ENCODE measurements around the gene CSRNP3. TPM values are rescaled to one million over a fixed set of nuclear protein-coding genes. Genes with fewer than 3 reads are reported as not detected.
A peak's percentile ranks its signal among the peaks of the same experiment; 100 is the strongest.

CSRNP3 gene
- total RNA-seq, 1 donor from 2014 or later, result 0.26 TPM

DNA sequence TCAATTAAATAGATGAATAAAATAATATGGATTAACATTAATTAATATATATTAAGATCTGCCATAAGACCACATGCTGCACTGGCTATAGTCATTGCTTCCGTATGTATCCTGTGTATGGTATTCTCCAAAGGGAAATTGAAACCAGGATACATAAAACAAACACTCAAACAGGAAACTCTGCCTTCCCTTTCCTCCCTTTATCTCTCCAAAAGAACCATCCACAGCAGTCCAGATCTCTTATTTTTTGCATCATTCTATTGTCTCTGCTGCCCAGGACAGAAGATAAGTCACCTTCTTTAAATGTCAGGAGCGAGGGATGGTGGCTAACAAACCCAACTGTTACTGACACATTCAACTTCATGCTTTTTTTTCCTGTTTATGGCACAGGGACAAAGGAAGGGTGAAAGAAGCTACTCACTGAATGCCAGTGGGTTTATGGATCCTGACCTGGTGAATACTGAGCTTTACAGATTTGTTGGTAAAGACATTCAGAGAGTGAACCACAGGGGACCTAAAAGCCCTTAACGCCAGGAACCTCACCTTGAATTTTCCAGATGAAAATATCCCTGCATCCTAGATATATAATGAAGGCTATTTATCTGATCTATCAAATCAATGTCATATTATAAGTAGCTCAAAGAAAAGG is 67.5 kb downstream of the CSRNP3 start:
- TF ChIP-seq, protein P1, sequence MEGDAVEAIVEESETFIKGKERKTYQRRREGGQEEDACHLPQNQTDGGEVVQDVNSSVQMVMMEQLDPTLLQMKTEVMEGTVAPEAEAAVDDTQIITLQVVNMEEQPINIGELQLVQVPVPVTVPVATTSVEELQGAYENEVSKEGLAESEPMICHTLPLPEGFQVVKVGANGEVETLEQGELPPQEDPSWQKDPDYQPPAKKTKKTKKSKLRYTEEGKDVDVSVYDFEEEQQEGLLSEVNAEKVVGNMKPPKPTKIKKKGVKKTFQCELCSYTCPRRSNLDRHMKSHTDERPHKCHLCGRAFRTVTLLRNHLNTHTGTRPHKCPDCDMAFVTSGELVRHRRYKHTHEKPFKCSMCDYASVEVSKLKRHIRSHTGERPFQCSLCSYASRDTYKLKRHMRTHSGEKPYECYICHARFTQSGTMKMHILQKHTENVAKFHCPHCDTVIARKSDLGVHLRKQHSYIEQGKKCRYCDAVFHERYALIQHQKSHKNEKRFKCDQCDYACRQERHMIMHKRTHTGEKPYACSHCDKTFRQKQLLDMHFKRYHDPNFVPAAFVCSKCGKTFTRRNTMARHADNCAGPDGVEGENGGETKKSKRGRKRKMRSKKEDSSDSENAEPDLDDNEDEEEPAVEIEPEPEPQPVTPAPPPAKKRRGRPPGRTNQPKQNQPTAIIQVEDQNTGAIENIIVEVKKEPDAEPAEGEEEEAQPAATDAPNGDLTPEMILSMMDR (IDR thresholded peaks at IDR 0.05; ENCODE audit: insufficient read depth, low read length, severe bottlenecking), result no peak
- no peak overlapping the region for H3K4me3 ChIP-seq (ENCODE audit: low read depth, low read length)
- FAIRE-seq, result no peak
- H3K36me3 ChIP-seq (ENCODE audit: control insufficient read depth, insufficient read depth, low read length), result no peaks in the 10 kb centered on the region
- no peaks in the 10 kb centered on the region for H3K27me3 ChIP-seq (ENCODE audit: control insufficient read depth, insufficient read depth, low read length)
- DNase-seq (ENCODE audit: low read depth), result no peak

GRCh38 chr2:165539985-165540384 is 70.5 kb downstream of the CSRNP3 start:
- Histone ChIP-seq H3K36me3 (ENCODE audit: control insufficient read depth, insufficient read depth, low read length) (no peaks in the 10 kb centered on the region), H3K4me3 (ENCODE audit: low read depth, low read length) (no peak overlapping the region), H3K27me3 (ENCODE audit: control insufficient read depth, insufficient read depth, low read length) (no peaks in the 10 kb centered on the region)
- no peak for DNase-seq (ENCODE audit: low read depth)
- FAIRE-seq, result no peak
- TF ChIP-seq, protein P1 (IDR thresholded peaks at IDR 0.05; ENCODE audit: insufficient read depth, low read length, severe bottlenecking), result no peak

DNA sequence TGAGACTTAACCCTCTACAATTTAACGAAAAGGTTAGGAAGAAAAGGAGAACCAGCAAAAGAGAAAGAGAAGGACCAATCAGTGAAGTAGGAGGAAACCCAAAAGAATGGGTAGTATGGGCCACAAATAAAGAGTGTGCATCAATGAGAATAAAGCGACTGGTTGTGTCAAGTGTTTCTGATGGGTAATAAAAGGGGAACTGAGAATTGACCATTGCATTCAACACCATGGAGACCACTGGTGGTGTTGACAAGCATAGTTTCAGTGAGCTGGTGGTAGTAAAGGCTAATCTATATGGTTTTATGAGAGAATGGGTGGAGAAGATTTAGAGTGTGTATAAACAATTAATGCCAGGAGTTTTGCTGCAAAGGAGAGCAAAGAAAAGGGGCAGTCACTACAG is 75.4 kb downstream of the CSRNP3 start:
- Histone ChIP-seq H3K27me3 (ENCODE audit: control insufficient read depth, insufficient read depth, low read length) (no peaks in the 10 kb centered on the region), H3K36me3 (ENCODE audit: control insufficient read depth, insufficient read depth, low read length) (no peaks in the 10 kb centered on the region), H3K4me3 (ENCODE audit: low read depth, low read length) (no peak overlapping the region)
- DNase-seq (ENCODE audit: low read depth), result no peak
- peak; percentile 80 for FAIRE-seq
- TF ChIP-seq, protein P1 (IDR thresholded peaks at IDR 0.05; ENCODE audit: insufficient read depth, low read length, severe bottlenecking), result no peak

- Histone ChIP-seq H3K36me3 (ENCODE audit: control insufficient read depth, insufficient read depth, low read length) (no peaks in the 10 kb centered on the region), H3K27me3 (ENCODE audit: control insufficient read depth, insufficient read depth, low read length) (no peaks in the 10 kb centered on the region), H3K4me3 (ENCODE audit: low read depth, low read length) (no peak overlapping the region)
- no peak for DNase-seq (ENCODE audit: low read depth)
- no peak for FAIRE-seq
- TF ChIP-seq, protein P1 (IDR thresholded peaks at IDR 0.05; ENCODE audit: insufficient read depth, low read length, severe bottlenecking), result no peak
Measured at GRCh38 chr2:165547900-165548299, 78.4 kb downstream of the CSRNP3 start.

- no peak for FAIRE-seq
- DNase-seq (ENCODE audit: low read depth), result no peak
- H3K36me3 ChIP-seq (ENCODE audit: control insufficient read depth, insufficient read depth, low read length), result no peaks in the 10 kb centered on the region
- H3K4me3 ChIP-seq (ENCODE audit: low read depth, low read length), result no peak overlapping the region
- TF ChIP-seq, protein P1 (IDR thresholded peaks at IDR 0.05; ENCODE audit: insufficient read depth, low read length, severe bottlenecking), result no peak
- H3K27me3 ChIP-seq (ENCODE audit: control insufficient read depth, insufficient read depth, low read length), result no peaks in the 10 kb centered on the region
Measured at GRCh38 chr2:165549619-165550018, 80.1 kb downstream of the CSRNP3 start.

DNA sequence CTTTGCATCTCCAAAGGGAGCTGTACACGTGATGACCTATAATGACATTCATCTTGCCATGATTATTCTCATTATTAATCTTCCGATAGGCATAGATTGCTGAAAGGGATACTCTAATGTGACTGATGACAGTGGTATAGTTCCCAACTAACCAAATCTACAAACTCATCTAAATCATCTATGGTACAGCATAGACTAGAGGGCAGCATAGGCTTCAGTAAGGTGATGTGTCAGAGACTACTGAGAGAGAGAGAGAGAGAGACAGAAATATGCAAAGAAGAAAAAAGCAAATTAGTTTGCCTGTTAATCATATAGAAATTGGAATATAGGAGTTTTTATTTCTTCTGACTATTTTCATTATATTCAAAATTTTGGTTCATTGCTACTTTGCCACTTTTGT is 89.3 kb downstream of the CSRNP3 start:
- no peak overlapping the region for H3K4me3 ChIP-seq (ENCODE audit: low read depth, low read length)
- DNase-seq (ENCODE audit: low read depth), result peak; percentile 32
- no peak for FAIRE-seq
- H3K36me3 ChIP-seq (ENCODE audit: control insufficient read depth, insufficient read depth, low read length), result no peaks in the 10 kb centered on the region
- TF ChIP-seq, protein P1 (IDR thresholded peaks at IDR 0.05; ENCODE audit: insufficient read depth, low read length, severe bottlenecking), result peak; percentile 16
- H3K27me3 ChIP-seq (ENCODE audit: control insufficient read depth, insufficient read depth, low read length), result no peaks in the 10 kb centered on the region

Data from bronchial epithelial cell (primary cell).